Esophagus squamous epithelium (tissue), 5 donors: ENCODE data around the gene ZBTB46. TPM values are rescaled to one million over a fixed set of nuclear protein-coding genes. Genes with fewer than 3 reads are reported as not detected.

Experiments
- DNase-seq: peaks from one replicate; lab custom pipeline; 2025; lab: John Stamatoyannopoulos, UW
- H3K27ac ChIP-seq, 4 donors: fragments of 200-600 bp; sonication (generic); one replicate each; pipeline ENCODE4 v1.5.1; 2016 to 2019; ENCODE audit warnings: mild to moderate bottlenecking in 1 of 4
- H3K27me3 ChIP-seq, 4 donors: fragments of 200-600 bp; sonication (generic); 1 replicate in 3 of 4; 2 replicates in 1 of 4; pipeline versions ENCODE4 v1.5.1 to v1.6.0; 2017 to 2021; ENCODE audit warnings: antibody characterized with exemption in 1 of 4
- H3K36me3 ChIP-seq, 3 donors: fragments of 200-600 bp; sonication (generic); one replicate each; pipeline ENCODE4 v1.5.1; 2016 to 2019
- H3K4me1 ChIP-seq, 3 donors: fragments of 200-600 bp; sonication (generic); one replicate each; pipeline ENCODE4 v1.5.1; 2017 to 2019
- H3K4me3 ChIP-seq, 4 donors: fragments of 200-600 bp; sonication (generic); 1 replicate in 3 of 4; 2 replicates in 1 of 4; pipeline ENCODE4 v1.5.1; 2016 to 2019; ENCODE audit warnings: mild to moderate bottlenecking in 2 of 4, moderate library complexity in 1 of 4
- H3K9me3 ChIP-seq, 3 donors: fragments of 200-600 bp; sonication (generic); one replicate each; pipeline ENCODE4 v1.5.1; 2016 to 2019
- POLR2A ChIP-seq, 4 donors: fragments of 450-650 bp; IDR thresholded peaks; one replicate each; pipeline ENCODE4 v1.6.1; 2017; ENCODE audit warnings: antibody characterized with exemption in 4 of 4, mild to moderate bottlenecking in 4 of 4, moderate library complexity in 3 of 4
- WGBS, 2 donors: methylation state at CpG; one replicate each; pipeline ENCODE4 v1.1.5; 2018; 5-methylcytosine and 5-hydroxymethylcytosine counted together
- intact Hi-C: fragments of 100-400 bp; cut with DNase I; formaldehyde crosslinking; loops from one replicate; pipeline ENCODE4 v1.15.0; 2022
- total RNA-seq, 4 donors: library from RNA; depleted of rRNA; stranded (reverse); fragments of >200 nt; gene quantifications; one replicate each; pipeline ENCODE4 v1.1.0, GENCODE V29; 2016
- TF ChIP-seq, protein P1 (sequence below), 6 experiments: fragments of 450-650 bp in 4 of 6; fragments of 200-600 bp in 2 of 6; sonication (generic) in 2 of 6; IDR thresholded peaks; one replicate each; pipeline ENCODE4 v1.5.1; 2016 to 2019; ENCODE audit warnings: antibody characterized with exemption in 6 of 6, mild to moderate bottlenecking in 4 of 6, moderate library complexity in 4 of 6
- donor health status: DM: yes; HTN: yes; CAD: no.

Gene ZBTB46
- total RNA-seq, 4 donors from 2014 or later, result 0.79 to 4.2 (median 2.0) TPM

DNA sequence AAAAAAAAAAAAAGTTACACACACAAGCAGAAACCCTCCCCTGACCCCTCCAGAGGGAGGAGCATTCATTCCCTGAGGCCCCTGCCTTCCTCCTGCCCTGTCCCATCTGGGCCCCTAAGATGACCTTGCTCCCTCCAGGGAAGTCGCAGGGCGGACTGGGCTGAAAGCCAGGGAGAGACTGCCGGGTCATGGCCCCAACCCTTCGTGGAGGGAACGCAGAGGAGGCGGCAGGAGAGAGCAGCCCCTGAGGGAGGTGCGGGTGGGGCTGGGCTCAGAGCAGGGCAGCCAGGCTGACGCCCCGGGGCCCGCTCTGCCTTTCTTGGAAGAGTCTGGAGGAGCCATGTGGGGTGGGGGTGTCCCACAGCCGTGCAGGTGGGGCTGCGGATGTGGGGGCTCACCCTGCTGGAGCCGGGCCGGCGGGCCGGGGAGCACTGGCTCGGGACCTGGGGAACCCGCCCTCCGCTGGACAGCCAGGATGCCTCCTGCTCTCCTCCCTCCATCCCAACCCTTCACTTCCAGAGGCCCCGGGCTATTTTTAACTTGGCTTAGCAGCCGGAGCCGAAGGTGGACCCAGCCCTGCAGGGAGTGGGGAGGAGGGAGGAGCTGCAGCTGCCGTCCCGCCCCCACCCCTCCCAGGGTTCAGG lies 15.2 kb upstream of the ZBTB46 start:
- Histone ChIP-seq H3K4me3 (peak overlapping the region in 1 of 4 donors; percentile 42), H3K4me1 (peaks cover 13 to 64% (median 25%) of the 10 kb centered on the region in 3 donors), H3K9me3 (no peaks in the 10 kb centered on the region), H3K36me3 (no peaks in the 10 kb centered on the region), H3K27me3 (peaks cover 0 to 71% (median 0%) of the 10 kb centered on the region in 4 donors), H3K27ac (peak overlapping the region in 2 of 4 donors; percentile 64 to 84)
- WGBS, 2 donors, result 2 to 18% methylated on average over 2 to 18 of the region's 24 CpGs
- TF ChIP-seq, protein P1, sequence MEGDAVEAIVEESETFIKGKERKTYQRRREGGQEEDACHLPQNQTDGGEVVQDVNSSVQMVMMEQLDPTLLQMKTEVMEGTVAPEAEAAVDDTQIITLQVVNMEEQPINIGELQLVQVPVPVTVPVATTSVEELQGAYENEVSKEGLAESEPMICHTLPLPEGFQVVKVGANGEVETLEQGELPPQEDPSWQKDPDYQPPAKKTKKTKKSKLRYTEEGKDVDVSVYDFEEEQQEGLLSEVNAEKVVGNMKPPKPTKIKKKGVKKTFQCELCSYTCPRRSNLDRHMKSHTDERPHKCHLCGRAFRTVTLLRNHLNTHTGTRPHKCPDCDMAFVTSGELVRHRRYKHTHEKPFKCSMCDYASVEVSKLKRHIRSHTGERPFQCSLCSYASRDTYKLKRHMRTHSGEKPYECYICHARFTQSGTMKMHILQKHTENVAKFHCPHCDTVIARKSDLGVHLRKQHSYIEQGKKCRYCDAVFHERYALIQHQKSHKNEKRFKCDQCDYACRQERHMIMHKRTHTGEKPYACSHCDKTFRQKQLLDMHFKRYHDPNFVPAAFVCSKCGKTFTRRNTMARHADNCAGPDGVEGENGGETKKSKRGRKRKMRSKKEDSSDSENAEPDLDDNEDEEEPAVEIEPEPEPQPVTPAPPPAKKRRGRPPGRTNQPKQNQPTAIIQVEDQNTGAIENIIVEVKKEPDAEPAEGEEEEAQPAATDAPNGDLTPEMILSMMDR (IDR thresholded peaks at IDR 0.05), result no peak
- TF ChIP-seq POLR2A (IDR thresholded peaks at IDR 0.05), result no peak
- intact Hi-C loops, result no loop called here
- DNase-seq, result no peak

DNA sequence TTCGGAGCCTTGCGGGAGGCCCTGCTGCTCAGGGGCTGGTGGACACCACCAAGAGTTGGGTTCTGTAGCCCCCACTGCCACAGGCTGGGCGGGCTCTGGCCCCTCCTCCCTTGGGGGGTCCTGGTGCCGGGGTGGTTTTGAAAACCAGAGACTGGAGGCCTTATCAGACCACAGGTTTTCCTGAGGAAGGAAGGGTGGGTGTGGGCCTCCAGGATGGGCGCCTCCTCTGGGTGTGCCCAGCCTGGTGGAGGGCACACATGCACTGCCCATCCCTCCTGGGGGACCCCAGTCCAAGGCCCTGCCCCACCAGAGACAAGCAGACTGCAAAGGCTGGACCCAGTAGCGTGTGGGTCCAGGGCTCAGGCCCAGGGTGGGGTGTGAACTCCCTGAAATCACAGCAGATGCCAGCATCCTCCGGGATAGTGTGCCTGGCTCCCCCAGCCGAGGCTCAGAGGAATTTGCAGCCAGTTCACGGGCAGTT lies 13.5 kb upstream of the ZBTB46 start:
- no peak for TF ChIP-seq POLR2A (IDR thresholded peaks at IDR 0.05)
- TF ChIP-seq, protein P1 (IDR thresholded peaks at IDR 0.05), result no peak
- no peak for DNase-seq
- no peak overlapping the region for H3K27ac ChIP-seq

GRCh38 chr20:63843778-63844177 lies 12.7 kb upstream of the ZBTB46 start:
- H3K4me1 ChIP-seq, result peaks cover 13 to 64% (median 25%) of the 10 kb centered on the region in 3 donors
- no peaks in the 10 kb centered on the region for H3K36me3 ChIP-seq
- H3K27ac ChIP-seq, result no peak overlapping the region
- DNase-seq, result no peak
- H3K9me3 ChIP-seq, result no peaks in the 10 kb centered on the region
- no peak overlapping the region for H3K4me3 ChIP-seq
- H3K27me3 ChIP-seq, result peaks cover 0 to 64% (median 0%) of the 10 kb centered on the region in 4 donors
- TF ChIP-seq POLR2A (IDR thresholded peaks at IDR 0.05), result no peak
- TF ChIP-seq, protein P1 (IDR thresholded peaks at IDR 0.05), result no peak
- intact Hi-C loops, result no loop called here
- 6% methylated on average over 3 of the region's 16 CpGs; no CpG with 5 or more reads in 1 of the 2 donors for WGBS, 2 donors

More for the DNA sequence above, 13.5 kb upstream of the ZBTB46 start:
- Histone ChIP-seq H3K4me1 (peaks cover 13 to 64% (median 25%) of the 10 kb centered on the region in 3 donors), H3K9me3 (no peaks in the 10 kb centered on the region), H3K4me3 (no peak overlapping the region), H3K36me3 (no peaks in the 10 kb centered on the region), H3K27me3 (peaks cover 0 to 64% (median 0%) of the 10 kb centered on the region in 4 donors)
- intact Hi-C loops, result no loop called here
- WGBS, 2 donors, result 46% methylated on average over 3 of the region's 9 CpGs; no CpG with 5 or more reads in 1 of the 2 donors

DNA sequence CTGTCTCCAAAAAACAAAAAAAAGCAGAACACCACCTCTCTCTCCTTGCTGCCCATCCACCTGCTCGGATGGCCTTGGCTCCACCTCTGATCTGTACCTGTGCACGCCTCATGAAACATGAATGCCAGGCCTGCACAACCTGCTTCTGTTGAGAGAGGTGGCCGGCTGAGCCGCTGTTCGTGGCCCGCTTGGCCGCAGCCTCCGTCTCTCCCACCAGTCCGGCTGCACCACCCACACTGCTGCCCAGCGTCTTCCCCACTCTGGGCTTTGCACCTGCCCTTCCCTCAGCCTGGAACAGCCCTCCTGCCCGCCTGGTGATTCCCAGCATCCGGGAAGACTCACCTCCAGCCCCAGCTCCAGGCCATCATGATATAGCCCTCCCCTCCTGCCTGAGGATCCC lies 12.2 kb upstream of the ZBTB46 start:
- DNase-seq, result no peak
- Histone ChIP-seq H3K4me1 (peaks cover 13 to 61% (median 25%) of the 10 kb centered on the region in 3 donors), H3K4me3 (no peak overlapping the region), H3K27me3 (peaks cover 0 to 59% (median 0%) of the 10 kb centered on the region in 4 donors), H3K36me3 (no peaks in the 10 kb centered on the region), H3K27ac (no peak overlapping the region), H3K9me3 (no peaks in the 10 kb centered on the region)
- intact Hi-C loops, result no loop called here
- TF ChIP-seq, protein P1 (IDR thresholded peaks at IDR 0.05), result no peak
- 71 to 78% methylated on average over 10 to 12 of the region's 12 CpGs for WGBS, 2 donors

GRCh38 chr20:63842258-63842657 lies 11.2 kb upstream of the ZBTB46 start:
- DNase-seq, result no peak
- TF ChIP-seq, protein P1 (IDR thresholded peaks at IDR 0.05), result no peak
- Histone ChIP-seq H3K4me1 (peaks cover 10 to 51% (median 21%) of the 10 kb centered on the region in 3 donors), H3K27me3 (peaks cover 0 to 50% (median 0%) of the 10 kb centered on the region in 4 donors), H3K4me3 (no peak overlapping the region), H3K36me3 (no peaks in the 10 kb centered on the region), H3K27ac (no peak overlapping the region), H3K9me3 (no peaks in the 10 kb centered on the region)
- WGBS, 2 donors, result 55 to 81% methylated on average over 7 of the region's 9 CpGs
- intact Hi-C loops, result no loop called here
